ENCODE measurements around the gene PTPN3.

PTPN3 gene

GRCh38 chr9:109411069-109411761, 86.9 kb downstream of the PTPN3 start:
- Histone ChIP-seq H3K4me3 (ENCODE audit: extremely low read depth, insufficient read depth, low read length, poor library complexity, severe bottlenecking) (no peak overlapping the region), H3K27ac (ENCODE audit: low read depth, low read length, severe bottlenecking) (no peak overlapping the region), H3K36me3 (ENCODE audit: control insufficient read depth, insufficient read depth, low read length) (no peaks in the 10 kb centered on the region), H3K9me3 (ENCODE audit: control insufficient read depth, low read length) (no peaks in the 10 kb centered on the region), H3K4me1 (ENCODE audit: control insufficient read depth, insufficient read depth, low read length, poor library complexity, severe bottlenecking) (no peaks in the 10 kb centered on the region)
- 89 to 94% methylated on average over 8 of the region's 10 CpGs for WGBS, 2 experiments (ENCODE audit: insufficient coverage in 2 of 2)

- 35 to 46% methylated on average over 8 of the region's 12 CpGs for WGBS, 2 experiments (ENCODE audit: insufficient coverage in 2 of 2)
These were observed 88.2 kb downstream of the PTPN3 start for GRCh38 chr9:109409773-109410397.

GRCh38 chr9:109408759-109409462, 89.2 kb downstream of the PTPN3 start:
- no peak overlapping the region for H3K27ac ChIP-seq (ENCODE audit: low read depth, low read length, severe bottlenecking)
- no peak overlapping the region for H3K4me3 ChIP-seq (ENCODE audit: extremely low read depth, insufficient read depth, low read length, poor library complexity, severe bottlenecking)
- H3K36me3 ChIP-seq (ENCODE audit: control insufficient read depth, insufficient read depth, low read length): no peaks in the 10 kb centered on the region
- WGBS, 2 experiments (ENCODE audit: insufficient coverage in 2 of 2): 92 to 100% methylated on average over 1 to 2 of the region's 6 CpGs
- H3K4me1 ChIP-seq (ENCODE audit: control insufficient read depth, insufficient read depth, low read length, poor library complexity, severe bottlenecking): no peaks in the 10 kb centered on the region
- H3K9me3 ChIP-seq (ENCODE audit: control insufficient read depth, low read length): no peaks in the 10 kb centered on the region

More at GRCh38 chr9:109409773-109410397, 88.2 kb downstream of the PTPN3 start:
- H3K4me1 ChIP-seq (ENCODE audit: control insufficient read depth, insufficient read depth, low read length, poor library complexity, severe bottlenecking): no peaks in the 10 kb centered on the region
- no peaks in the 10 kb centered on the region for H3K9me3 ChIP-seq (ENCODE audit: control insufficient read depth, low read length)
- no peak overlapping the region for H3K4me3 ChIP-seq (ENCODE audit: extremely low read depth, insufficient read depth, low read length, poor library complexity, severe bottlenecking)
- no peak overlapping the region for H3K27ac ChIP-seq (ENCODE audit: low read depth, low read length, severe bottlenecking)
- no peaks in the 10 kb centered on the region for H3K36me3 ChIP-seq (ENCODE audit: control insufficient read depth, insufficient read depth, low read length)

GRCh38 chr9:109403766-109404320, 94.3 kb downstream of the PTPN3 start:
- Histone ChIP-seq H3K36me3 (ENCODE audit: control insufficient read depth, insufficient read depth, low read length) (no peaks in the 10 kb centered on the region), H3K27ac (ENCODE audit: low read depth, low read length, severe bottlenecking) (no peak overlapping the region), H3K4me1 (ENCODE audit: control insufficient read depth, insufficient read depth, low read length, poor library complexity, severe bottlenecking) (no peaks in the 10 kb centered on the region), H3K4me3 (ENCODE audit: extremely low read depth, insufficient read depth, low read length, poor library complexity, severe bottlenecking) (no peak overlapping the region), H3K9me3 (ENCODE audit: control insufficient read depth, low read length) (no peaks in the 10 kb centered on the region)
- WGBS, 2 experiments (ENCODE audit: insufficient coverage in 2 of 2): 78 to 89% methylated on average over 4 of the region's 5 CpGs

GRCh38 chr9:109403116-109403515, 95.0 kb downstream of the PTPN3 start:
- no peak overlapping the region for H3K4me3 ChIP-seq (ENCODE audit: extremely low read depth, insufficient read depth, low read length, poor library complexity, severe bottlenecking)
- H3K36me3 ChIP-seq (ENCODE audit: control insufficient read depth, insufficient read depth, low read length): no peaks in the 10 kb centered on the region
- H3K9me3 ChIP-seq (ENCODE audit: control insufficient read depth, low read length): no peaks in the 10 kb centered on the region
- H3K27ac ChIP-seq (ENCODE audit: low read depth, low read length, severe bottlenecking): no peak overlapping the region
- WGBS, 2 experiments (ENCODE audit: insufficient coverage in 2 of 2): no CpG with 5 or more reads among the region's 2 CpGs
- no peaks in the 10 kb centered on the region for H3K4me1 ChIP-seq (ENCODE audit: control insufficient read depth, insufficient read depth, low read length, poor library complexity, severe bottlenecking)

- WGBS, 2 experiments (ENCODE audit: insufficient coverage in 2 of 2): 80 to 93% methylated on average over 2 of the region's 4 CpGs
- Histone ChIP-seq H3K9me3 (ENCODE audit: control insufficient read depth, low read length) (no peaks in the 10 kb centered on the region), H3K4me1 (ENCODE audit: control insufficient read depth, insufficient read depth, low read length, poor library complexity, severe bottlenecking) (no peaks in the 10 kb centered on the region), H3K36me3 (ENCODE audit: control insufficient read depth, insufficient read depth, low read length) (no peaks in the 10 kb centered on the region), H3K27ac (ENCODE audit: low read depth, low read length, severe bottlenecking) (no peak overlapping the region), H3K4me3 (ENCODE audit: extremely low read depth, insufficient read depth, low read length, poor library complexity, severe bottlenecking) (no peak overlapping the region)
These were observed 96.2 kb downstream of the PTPN3 start for GRCh38 chr9:109401990-109402318.

- Histone ChIP-seq H3K4me1 (ENCODE audit: control insufficient read depth, insufficient read depth, low read length, poor library complexity, severe bottlenecking) (no peaks in the 10 kb centered on the region), H3K36me3 (ENCODE audit: control insufficient read depth, insufficient read depth, low read length) (no peaks in the 10 kb centered on the region), H3K27ac (ENCODE audit: low read depth, low read length, severe bottlenecking) (no peak overlapping the region), H3K9me3 (ENCODE audit: control insufficient read depth, low read length) (no peaks in the 10 kb centered on the region), H3K4me3 (ENCODE audit: extremely low read depth, insufficient read depth, low read length, poor library complexity, severe bottlenecking) (no peak overlapping the region)
- 26 to 45% methylated on average over 7 to 11 of the region's 13 CpGs for WGBS, 2 experiments (ENCODE audit: insufficient coverage in 2 of 2)
These were observed 96.7 kb downstream of the PTPN3 start for GRCh38 chr9:109401169-109401989.

GRCh38 chr9:109399258-109399767, 98.8 kb downstream of the PTPN3 start:
- Histone ChIP-seq H3K4me3 (ENCODE audit: extremely low read depth, insufficient read depth, low read length, poor library complexity, severe bottlenecking) (no peak overlapping the region), H3K9me3 (ENCODE audit: control insufficient read depth, low read length) (no peaks in the 10 kb centered on the region), H3K36me3 (ENCODE audit: control insufficient read depth, insufficient read depth, low read length) (no peaks in the 10 kb centered on the region), H3K4me1 (ENCODE audit: control insufficient read depth, insufficient read depth, low read length, poor library complexity, severe bottlenecking) (no peaks in the 10 kb centered on the region), H3K27ac (ENCODE audit: low read depth, low read length, severe bottlenecking) (no peak overlapping the region)
- WGBS, 2 experiments (ENCODE audit: insufficient coverage in 2 of 2): 59 to 80% methylated on average over 3 of the region's 6 CpGs

- 91% methylated on average over 6 to 9 of the region's 10 CpGs for WGBS, 2 experiments (ENCODE audit: insufficient coverage in 2 of 2)
- Histone ChIP-seq H3K4me3 (ENCODE audit: extremely low read depth, insufficient read depth, low read length, poor library complexity, severe bottlenecking) (no peak overlapping the region), H3K4me1 (ENCODE audit: control insufficient read depth, insufficient read depth, low read length, poor library complexity, severe bottlenecking) (no peaks in the 10 kb centered on the region), H3K27ac (ENCODE audit: low read depth, low read length, severe bottlenecking) (no peak overlapping the region), H3K36me3 (ENCODE audit: control insufficient read depth, insufficient read depth, low read length) (no peaks in the 10 kb centered on the region), H3K9me3 (ENCODE audit: control insufficient read depth, low read length) (no peaks in the 10 kb centered on the region)
These were observed 106.9 kb downstream of the PTPN3 start for GRCh38 chr9:109391176-109391575.

GRCh38 chr9:109387856-109388255, 110.3 kb downstream of the PTPN3 start:
- Histone ChIP-seq H3K9me3 (ENCODE audit: control insufficient read depth, low read length) (no peaks in the 10 kb centered on the region), H3K36me3 (ENCODE audit: control insufficient read depth, insufficient read depth, low read length) (no peaks in the 10 kb centered on the region), H3K4me1 (ENCODE audit: control insufficient read depth, insufficient read depth, low read length, poor library complexity, severe bottlenecking) (no peaks in the 10 kb centered on the region), H3K4me3 (ENCODE audit: extremely low read depth, insufficient read depth, low read length, poor library complexity, severe bottlenecking) (no peak overlapping the region), H3K27ac (ENCODE audit: low read depth, low read length, severe bottlenecking) (no peak overlapping the region)
- 89 to 96% methylated on average over 4 to 6 of the region's 6 CpGs for WGBS, 2 experiments (ENCODE audit: insufficient coverage in 2 of 2)

Data from mesodermal cell (in vitro differentiated cells).